ENCODE results near the gene GRM1.

GRCh38 chr6:146028252-146028795, 538 bp upstream of the GRM1 start:
- TF ChIP-seq YY1 (IDR thresholded peaks at IDR 0.05; ENCODE audit: insufficient read depth, insufficient read length), result no peak
- no peak for TF ChIP-seq ZNF274 (IDR thresholded peaks at IDR 0.05; ENCODE audit: low read depth, low read length)
- no peak for TF ChIP-seq SUZ12 (IDR thresholded peaks at IDR 0.05; ENCODE audit: extremely low read depth, insufficient read depth, insufficient read length)
